HepG2 (cell line): Measurements from ENCODE around the gene RMDN2. TPM values are rescaled to one million over a fixed set of nuclear protein-coding genes. Genes with fewer than 3 reads are reported as not detected.

Source experiments
- ATAC-seq: fragments of 200-7000 bp; cut with Tn5 transposase; 3 replicates; pipeline ENCODE4 v1.9.1; 2020; ENCODE audit warnings: mild to moderate bottlenecking, moderate library complexity
- BruUV-seq: library from RNA; stranded (reverse); fragments of 400-500 nt; replicated peaks from 2 replicates; lab custom pipeline; 2021; lab: Mats Ljungman, UMichigan
- CTCF ChIA-PET: fragments of 300-600 bp; formaldehyde crosslinking; extraction: SDS; loops from one replicate; lab custom pipeline; 2021; ENCODE audit warnings: low total read pairs, inconsistent platforms, low intra/inter-chr PET ratio; lab: Yijun Ruan, JAX
- POLR2A ChIA-PET: fragments of 350-600 bp; sonication (Branson Sonifier 250); formaldehyde crosslinking; loops from one replicate; lab custom pipeline; 2020; ENCODE audit warnings: antibody characterized with exemption, inconsistent platforms; lab: Yijun Ruan, JAX
- DNase-seq: peaks from one replicate; pipeline ENCODE4 v3.0.0-alpha.2; 2015; ENCODE audit warnings: low spot score
- FAIRE-seq: peaks from 3 replicates; lab custom pipeline; 2011; peaks lifted over from hg19 to GRCh38; lab: Jason Lieb, UNC
- H2AFZ ChIP-seq: one replicate; pipeline ENCODE4 v1.6.1; 2011; ENCODE audit warnings: low read length, inconsistent platforms
- H3K27ac ChIP-seq: fragments of 300-600 bp; 3 replicates; pipeline ENCODE4 v1.8.0; 2011; ENCODE audit warnings: mixed run types, mild to moderate bottlenecking, mixed read lengths, low read length, inconsistent platforms; ENCODE audit not compliant: insufficient read depth; ENCODE audit errors: extremely low read length
- H3K27me3 ChIP-seq, 2 experiments: fragments of 200-600 bp in 1 of 2; 2 replicates in 1 of 2; 3 replicates in 1 of 2; pipeline versions ENCODE4 v1.6.0 to v1.8.0; 2011; ENCODE audit warnings: low read length in 2 of 2, mild to moderate bottlenecking in 2 of 2, moderate library complexity in 2 of 2, inconsistent platforms in 1 of 2; ENCODE audit not compliant: insufficient read depth in 2 of 2, control insufficient read depth in 1 of 2
- H3K36me3 ChIP-seq, 2 experiments: fragments of 200-600 bp in 1 of 2; replicated peaks in 1 of 2; 2 replicates in 1 of 2; 3 replicates in 1 of 2; pipeline versions ENCODE4 v1.5.1 to v1.8.0; 2011; ENCODE audit warnings: low read length in 2 of 2, inconsistent platforms in 1 of 2; ENCODE audit not compliant: insufficient read depth in 2 of 2, control insufficient read depth in 1 of 2
- H3K4me1 ChIP-seq: 2 replicates; pipeline ENCODE4 v1.5.1; 2012; ENCODE audit warnings: low read length, inconsistent platforms; ENCODE audit not compliant: insufficient read depth
- H3K4me2 ChIP-seq: 2 replicates; pipeline ENCODE4 v1.6.0; 2011; ENCODE audit warnings: low read depth, low read length, inconsistent platforms
- H3K4me3 ChIP-seq, 3 experiments: fragments of 200-600 bp in 1 of 3; sonication (generic), shearing (Covaris generic) in 1 of 3; replicated peaks in 1 of 3; 2 replicates each; pipeline ENCODE4 v1.5.1; 2011 to 2016; ENCODE audit warnings: low read length in 3 of 3, inconsistent platforms in 2 of 3, low read depth in 2 of 3, mild to moderate bottlenecking in 2 of 3, control low read depth in 1 of 3, mixed read lengths in 1 of 3; ENCODE audit not compliant: insufficient read depth in 1 of 3
- H3K79me2 ChIP-seq: one replicate; pipeline ENCODE4 v1.6.1; 2011; ENCODE audit warnings: low read length, inconsistent platforms; ENCODE audit not compliant: insufficient read depth
- H3K9ac ChIP-seq: 2 replicates; pipeline ENCODE4 v1.6.0; 2011; ENCODE audit warnings: mild to moderate bottlenecking, low read depth, low read length, inconsistent platforms; ENCODE audit not compliant: insufficient read depth
- H3K9me3 ChIP-seq: 2 replicates; pipeline ENCODE4 v1.5.1; 2012; ENCODE audit warnings: mild to moderate bottlenecking, low read length
- H4K20me1 ChIP-seq: 2 replicates; pipeline ENCODE4 v1.6.0; 2011; ENCODE audit warnings: inconsistent platforms, mild to moderate bottlenecking, low read length, moderate library complexity; ENCODE audit not compliant: insufficient read depth
- REXO4 ChIP-seq: sonication (generic); formaldehyde crosslinking; IDR thresholded peaks from 2 replicates; pipeline ENCODE4 v1.8.0; 2022; ENCODE audit warnings: missing genetic modification reagents, mild to moderate bottlenecking, borderline replicate concordance
- SRSF1 ChIP-seq: fragments of 200-400 bp; formaldehyde crosslinking; optimal IDR thresholded peaks from 2 replicates; pipeline ENCODE3; 2017; ENCODE audit warnings: mild to moderate bottlenecking, low read depth, low read length, moderate library complexity
- ZBTB1 ChIP-seq: sonication (generic); formaldehyde crosslinking; IDR thresholded peaks from 2 replicates; pipeline ENCODE4 v1.4.0; 2020; ENCODE audit warnings: missing genetic modification reagents, borderline replicate concordance
- ZNF121 ChIP-seq: sonication (generic); formaldehyde crosslinking; IDR thresholded peaks from 2 replicates; pipeline ENCODE4 v1.5.0; 2020; ENCODE audit warnings: mild to moderate bottlenecking, missing genetic modification reagents
- ZNF577 ChIP-seq: sonication (generic); formaldehyde crosslinking; IDR thresholded peaks from 2 replicates; pipeline ENCODE4 v1.4.0; 2020; ENCODE audit warnings: mild to moderate bottlenecking, low read depth, missing genetic modification reagents, borderline replicate concordance
- ZNF639 ChIP-seq: conservative IDR thresholded peaks from 2 replicates; pipeline ENCODE4 v1.6.1; 2018; ENCODE audit warnings: missing genetic modification reagents
- ZNF768 ChIP-seq: sonication (generic); formaldehyde crosslinking; IDR thresholded peaks from 2 replicates; pipeline ENCODE4 v1.4.0; 2020; ENCODE audit warnings: missing genetic modification reagents
- ZNF816 ChIP-seq: sonication (generic); formaldehyde crosslinking; IDR thresholded peaks from 2 replicates; pipeline ENCODE4 v1.8.0; 2022; ENCODE audit warnings: missing genetic modification reagents, mild to moderate bottlenecking, borderline replicate concordance
- WGBS: methylation state at CpG from one replicate; pipeline ENCODE4 v1.1.6; 2017; ENCODE audit warnings: low lambda C conversion rate; 5-methylcytosine and 5-hydroxymethylcytosine counted together
- in situ Hi-C: cut with HindIII; loops from 2 replicates; pipeline ENCODE4 v1.10.0; 2017; ENCODE audit warnings: low pct_unique_long_range_greater_than_20kb; ENCODE audit not compliant: extremely low pct_ligation_motif_present
- intact Hi-C: fragments of 100-400 bp; cut with micrococcal nuclease; formaldehyde crosslinking; loops from one replicate; pipeline ENCODE4 v1.10.0; 2022; ENCODE audit not compliant: unreplicated experiment
- polyA plus RNA-seq, 8 experiments: library from polyadenylated mRNA; depleted of rRNA in 3 of 8; stranded (reverse) in 7 of 8; unstranded in 1 of 8; fragments of >200 nt; fragmentation: Illumina TruSeq in 4 of 8; extraction: Trizol in 4 of 8; gene quantifications; 2 replicates each; pipeline versions ENCODE4 v1.2.1 to v1.2.3, GENCODE V29; 2011 to 2016; ENCODE audit warnings: low read depth in 4 of 8, missing spikeins in 1 of 8, mixed read lengths in 1 of 8; ENCODE audit not compliant: insufficient read depth in 1 of 8
- total RNA-seq, 5 experiments: library from RNA; depleted of rRNA; stranded (reverse); fragments of >200 nt; fragmentation: Illumina TruSeq; extraction: Trizol; gene quantifications; 2 replicates each; pipeline ENCODE4 v1.2.3, GENCODE V29; 2016; ENCODE audit warnings: low read depth in 1 of 5

RMDN2 gene
- total and polyA plus RNA-seq, 2 of the 13 experiments (the other 11 are each of a cell fraction or from before 2014, with no cell fraction given) = 2.3 to 8.9 TPM

GRCh38 chr2:37975808-37976207 is 50.7 kb downstream of the RMDN2 start (continued):
- no peak for TF ChIP-seq ZNF639 (CRISPR knock-in tag)
- TF ChIP-seq REXO4 = no peak
- TF ChIP-seq ZNF768 (CRISPR knock-in tag) = no peak
- no peak for TF ChIP-seq SRSF1
- TF ChIP-seq ZBTB1 = no peak
- TF ChIP-seq ZNF121 (CRISPR knock-in tag) = no peak

GRCh38 chr2:37976411-37976810 is 51.3 kb downstream of the RMDN2 start:
- Histone ChIP-seq H3K4me1 (no peaks in the 10 kb centered on the region), H3K36me3 (no peaks in the 10 kb centered on the region), H4K20me1 (no peaks in the 10 kb centered on the region), H3K27ac (no peak overlapping the region), H2AFZ (no peak overlapping the region), H3K4me3 (no peak overlapping the region), H3K27me3 (no peaks in the 10 kb centered on the region), H3K9ac (no peak overlapping the region), H3K9me3 (no peaks in the 10 kb centered on the region), H3K79me2 (no peaks in the 10 kb centered on the region), H3K4me2 (no peak overlapping the region)
- 86% methylated on average over 1 of the region's 1 CpG for WGBS
- ATAC-seq = no peak
- ChIA-PET CTCF (no interaction called here), POLR2A (no interaction called here)
- no peak for FAIRE-seq
- TF ChIP-seq ZNF577 (CRISPR knock-in tag) (no peak), ZNF816 (CRISPR knock-in tag) (no peak)
- no TSS peak for BruUV-seq
- no peak for DNase-seq
- in situ Hi-C loops (no loop called here), intact Hi-C loops (no loop called here)
